ENCODE measurements around the gene SMAD3. TPM values are rescaled to one million over a fixed set of nuclear protein-coding genes. Genes with fewer than 3 reads are reported as not detected.

The SMAD3 gene
- total and polyA plus RNA-seq, 7 donors: 2.9 to 47.6 (median 29.3) TPM

DNA sequence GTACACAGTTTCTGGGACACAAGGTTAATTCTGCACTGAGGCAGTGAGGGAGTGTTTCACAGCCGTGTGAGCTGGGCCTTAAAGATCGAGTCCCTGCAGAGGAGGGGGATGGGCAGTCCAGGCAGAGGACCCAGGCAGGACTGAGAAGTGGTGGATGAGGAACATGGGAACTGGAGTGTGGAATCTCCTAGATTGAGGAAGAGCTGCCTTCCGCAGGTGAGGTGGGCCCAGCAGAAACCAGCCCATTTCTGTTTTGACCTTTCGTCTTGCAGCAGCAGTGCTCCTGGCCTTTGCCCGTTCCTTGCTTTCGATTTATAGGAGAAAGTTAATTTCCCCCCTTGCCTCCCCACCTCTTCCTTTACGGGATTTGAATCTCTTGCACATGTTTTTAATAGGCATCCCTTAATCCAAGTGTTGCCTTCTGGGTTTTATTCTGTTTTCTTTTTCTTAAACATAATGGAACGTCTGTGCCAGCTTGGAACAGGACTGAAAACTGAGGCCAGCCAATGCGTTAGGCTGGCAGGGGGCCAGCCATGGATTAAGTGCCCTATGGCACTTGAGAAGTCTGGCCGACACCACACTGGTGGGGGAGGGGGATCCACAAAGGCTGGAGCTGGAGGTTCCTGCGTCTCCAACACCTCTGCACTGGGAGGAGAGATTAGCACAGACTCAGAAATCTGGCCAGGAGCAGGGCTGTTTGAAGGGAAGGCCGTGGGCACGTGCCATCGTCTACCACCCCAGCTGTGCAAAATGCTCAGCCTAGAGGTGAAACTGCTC is 111.0 kb downstream of the SMAD3 start:
- H3K36me3 ChIP-seq (ENCODE audit: insufficient read depth in 1 of 2, low read depth in 1 of 2): peaks cover 0 to 42% of the 10 kb centered on the region in 2 donors
- H3K4me1 ChIP-seq: peaks cover 78% of the 10 kb centered on the region
- TF ChIP-seq, protein P1, sequence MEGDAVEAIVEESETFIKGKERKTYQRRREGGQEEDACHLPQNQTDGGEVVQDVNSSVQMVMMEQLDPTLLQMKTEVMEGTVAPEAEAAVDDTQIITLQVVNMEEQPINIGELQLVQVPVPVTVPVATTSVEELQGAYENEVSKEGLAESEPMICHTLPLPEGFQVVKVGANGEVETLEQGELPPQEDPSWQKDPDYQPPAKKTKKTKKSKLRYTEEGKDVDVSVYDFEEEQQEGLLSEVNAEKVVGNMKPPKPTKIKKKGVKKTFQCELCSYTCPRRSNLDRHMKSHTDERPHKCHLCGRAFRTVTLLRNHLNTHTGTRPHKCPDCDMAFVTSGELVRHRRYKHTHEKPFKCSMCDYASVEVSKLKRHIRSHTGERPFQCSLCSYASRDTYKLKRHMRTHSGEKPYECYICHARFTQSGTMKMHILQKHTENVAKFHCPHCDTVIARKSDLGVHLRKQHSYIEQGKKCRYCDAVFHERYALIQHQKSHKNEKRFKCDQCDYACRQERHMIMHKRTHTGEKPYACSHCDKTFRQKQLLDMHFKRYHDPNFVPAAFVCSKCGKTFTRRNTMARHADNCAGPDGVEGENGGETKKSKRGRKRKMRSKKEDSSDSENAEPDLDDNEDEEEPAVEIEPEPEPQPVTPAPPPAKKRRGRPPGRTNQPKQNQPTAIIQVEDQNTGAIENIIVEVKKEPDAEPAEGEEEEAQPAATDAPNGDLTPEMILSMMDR (IDR thresholded peaks at IDR 0.05): no peak
- H3K27ac ChIP-seq: peak overlapping the region; percentile 90
- DNase-seq (peak; percentile 60 to 84), ATAC-seq (peak; percentile 53 to 79 (median 69))
- no peaks in the 10 kb centered on the region for H3K9me3 ChIP-seq
- H3K27me3 ChIP-seq (ENCODE audit: insufficient read depth in 3 of 3, low read length in 2 of 3): no peaks in the 10 kb centered on the region
- 32 to 47% (median 34%) methylated on average over 14 of the region's 14 CpGs for WGBS, 3 donors
- intact Hi-C loops (cut with DNase I): no loop called here
- no peak overlapping the region for H3K4me3 ChIP-seq

DNA sequence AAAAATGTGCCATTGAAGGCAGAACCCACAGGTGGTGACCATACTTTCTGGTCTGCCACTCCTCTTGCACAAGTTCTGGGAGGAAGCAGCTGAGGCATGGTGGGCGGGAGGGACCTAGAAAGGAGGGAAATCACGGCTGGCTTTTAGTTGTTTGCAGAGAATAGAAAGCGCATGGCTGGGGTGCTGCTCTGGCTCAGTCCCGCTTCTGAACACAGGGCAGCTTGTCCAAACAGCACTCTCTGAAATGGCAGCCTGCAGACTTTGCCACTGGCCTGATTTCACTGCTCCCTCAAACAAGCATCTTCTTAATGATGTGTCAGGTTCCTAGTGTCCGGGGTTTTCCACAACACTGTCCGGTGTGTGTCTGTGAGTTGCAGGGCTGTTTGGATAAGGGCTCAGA is 112.3 kb downstream of the SMAD3 start:
- Histone ChIP-seq H3K4me3 (no peak overlapping the region), H3K9me3 (no peaks in the 10 kb centered on the region), H3K27ac (peak overlapping the region; percentile 90), H3K27me3 (ENCODE audit: insufficient read depth in 3 of 3, low read length in 2 of 3) (no peaks in the 10 kb centered on the region), H3K36me3 (ENCODE audit: insufficient read depth in 1 of 2, low read depth in 1 of 2) (peaks cover 0 to 49% of the 10 kb centered on the region in 2 donors), H3K4me1 (peaks cover 64% of the 10 kb centered on the region)
- WGBS, 3 donors: 56 to 75% (median 63%) methylated on average over 6 of the region's 6 CpGs
- intact Hi-C loops (cut with DNase I): no loop called here
- TF ChIP-seq, protein P1 (IDR thresholded peaks at IDR 0.05): no peak
- peak in 1 of 2 donors; percentile 27 for DNase-seq
- no peak for ATAC-seq

DNA sequence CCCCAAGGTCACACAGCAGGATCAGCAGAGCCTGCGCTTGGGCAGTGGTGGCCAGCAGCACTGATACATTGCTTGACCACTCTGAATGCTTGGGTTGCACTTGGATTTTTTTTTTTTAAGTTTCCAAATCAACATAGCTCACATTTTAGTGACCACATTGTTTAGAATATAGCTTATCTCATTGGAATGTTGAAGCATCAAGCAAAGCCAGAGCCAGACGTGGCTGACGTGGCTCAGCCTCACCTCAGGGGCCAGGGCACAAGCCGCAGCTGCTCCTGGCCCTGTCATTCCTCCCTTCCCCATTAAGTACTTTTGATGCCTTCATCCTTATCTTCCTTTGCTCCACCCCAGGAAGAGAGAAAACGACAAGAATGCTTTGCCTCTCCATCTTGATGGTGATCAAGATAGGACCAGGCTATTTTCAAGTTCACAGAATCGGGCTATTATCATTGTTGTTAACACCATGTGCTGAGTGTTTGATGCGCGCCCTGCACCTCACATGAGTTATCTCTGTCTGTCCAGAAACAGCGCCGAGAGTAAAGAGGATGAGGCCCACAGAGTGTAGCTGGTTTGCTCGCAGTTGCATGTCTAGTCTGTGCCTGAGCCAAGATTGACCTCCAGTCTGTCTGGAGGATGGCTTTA is 113.3 kb downstream of the SMAD3 start:
- TF ChIP-seq, protein P1 (IDR thresholded peaks at IDR 0.05): no peak
- H3K36me3 ChIP-seq (ENCODE audit: insufficient read depth in 1 of 2, low read depth in 1 of 2): peaks cover 0 to 48% of the 10 kb centered on the region in 2 donors
- DNase-seq (no peak), ATAC-seq (peak in 2 of 4 donors; percentile 15 to 34)
- peak overlapping the region; percentile 90 for H3K27ac ChIP-seq
- H3K4me1 ChIP-seq: peaks cover 71% of the 10 kb centered on the region
- H3K9me3 ChIP-seq: no peaks in the 10 kb centered on the region
- H3K4me3 ChIP-seq: no peak overlapping the region
- intact Hi-C loops (cut with DNase I): no loop called here
- WGBS, 3 donors: 72 to 77% (median 75%) methylated on average over 11 of the region's 11 CpGs
- no peaks in the 10 kb centered on the region for H3K27me3 ChIP-seq (ENCODE audit: insufficient read depth in 3 of 3, low read length in 2 of 3)

DNA sequence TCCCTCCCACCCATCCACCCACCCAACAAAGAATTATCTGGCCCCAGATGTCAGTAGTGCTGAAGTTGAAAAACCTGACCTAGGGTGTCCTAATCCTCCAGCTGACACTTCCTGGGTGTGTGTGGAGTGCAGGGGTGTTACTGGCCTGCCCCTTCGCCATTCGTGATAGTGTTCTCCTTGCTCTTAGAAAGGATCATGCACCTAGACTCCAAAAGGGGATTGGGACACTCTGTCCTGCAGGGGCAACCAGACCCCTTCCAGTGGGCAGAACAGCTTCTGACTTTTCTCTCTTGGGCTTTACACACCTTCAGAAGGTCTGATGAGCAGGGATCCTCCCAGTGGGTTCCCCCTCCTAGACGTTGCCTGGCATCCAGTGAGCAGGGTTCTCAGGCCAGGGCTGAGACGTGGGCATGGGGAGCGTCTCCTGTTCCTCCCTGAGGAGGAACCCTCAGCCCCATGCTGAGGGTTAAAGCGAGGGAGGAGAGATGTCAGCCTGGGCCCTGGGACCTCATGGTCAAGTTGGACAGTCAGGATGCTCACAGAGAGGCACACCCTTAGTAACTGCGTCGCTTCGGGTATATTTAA is 114.1 kb downstream of the SMAD3 start:
- intact Hi-C loops (cut with DNase I): no loop called here
- TF ChIP-seq, protein P1 (IDR thresholded peaks at IDR 0.05): no peak
- 86 to 97% (median 90%) methylated on average over 9 of the region's 9 CpGs for WGBS, 3 donors
- H3K27ac ChIP-seq: peak overlapping the region; percentile 90
- no peaks in the 10 kb centered on the region for H3K9me3 ChIP-seq
- H3K4me1 ChIP-seq: peaks cover 71% of the 10 kb centered on the region
- no peak overlapping the region for H3K4me3 ChIP-seq
- peak in 1 of 2 donors; percentile 36 for DNase-seq
- no peak for ATAC-seq
- no peaks in the 10 kb centered on the region for H3K27me3 ChIP-seq (ENCODE audit: insufficient read depth in 3 of 3, low read length in 2 of 3)
- H3K36me3 ChIP-seq (ENCODE audit: insufficient read depth in 1 of 2, low read depth in 1 of 2): peaks cover 0 to 43% of the 10 kb centered on the region in 2 donors
